Ovary (tissue), 3 donors: ENCODE data around the gene TMEM63C.

Experiments
- CTCF ChIP-seq, 3 donors: fragments of 450-650 bp in 2 of 3; fragments of 200-600 bp in 1 of 3; IDR thresholded peaks; one replicate each; pipeline versions ENCODE4 v1.5.1 to v1.8.0; 2016 to 2022; ENCODE audit warnings: antibody characterized with exemption in 3 of 3, mild to moderate bottlenecking in 1 of 3
- POLR2A ChIP-seq: fragments of 450-650 bp; IDR thresholded peaks from one replicate; pipeline ENCODE4 v1.6.1; 2017; ENCODE audit warnings: antibody characterized with exemption, mild to moderate bottlenecking, moderate library complexity
- donor health status: DM: no; HTN: no; CAD: no.

- TF ChIP-seq POLR2A (no peak), CTCF (IDR thresholded peaks at IDR 0.05) (no peak)
Measured at GRCh38 chr14:77131871-77132486, 49.6 kb upstream of the TMEM63C start.
